CD4-positive, alpha-beta T cell (primary cell): ENCODE results near the gene KRTAP10-2. TPM values are rescaled to one million over a fixed set of nuclear protein-coding genes. Genes with fewer than 3 reads are reported as not detected.
A peak's percentile ranks its signal among the peaks of the same experiment; 100 is the strongest.

ENCODE experiments used
- ATAC-seq: fragments of 200-7000 bp; cut with Tn5 transposase; one replicate; pipeline ENCODE4 v1.10.0; 2022; ENCODE audit warnings: mild to moderate bottlenecking; ENCODE audit not compliant: poor library complexity
- CTCF ChIA-PET: fragments of 350-600 bp; sonication (Branson Sonifier 250); formaldehyde crosslinking; loops from one replicate; lab custom pipeline; 2021; ENCODE audit warnings: antibody characterized with exemption, inconsistent platforms; lab: Charles Lee
- POLR2A ChIA-PET: fragments of 350-600 bp; sonication (Branson Sonifier 250); formaldehyde crosslinking; loops from one replicate; lab custom pipeline; 2021; ENCODE audit warnings: antibody characterized with exemption, inconsistent platforms; lab: Charles Lee
- DNase-seq, 14 experiments: peaks; one replicate each; pipeline ENCODE4 v3.0.0-alpha.2; 2013 to 2020; ENCODE audit warnings: mixed read lengths in 2 of 14
- H3K27ac ChIP-seq, 2 donors: one replicate each; pipeline versions ENCODE4 v1.5.1 to v1.7.0; 2013; ENCODE audit warnings: low read length in 2 of 2, low read depth in 1 of 2, mild to moderate bottlenecking in 1 of 2
- H3K27me3 ChIP-seq, 2 experiments: 1 replicate in 1 of 2; 2 replicates in 1 of 2; pipeline versions ENCODE4 v1.6.1 to v1.7.0; 2013; ENCODE audit warnings: low read length in 2 of 2, control low read depth in 1 of 2, mild to moderate bottlenecking in 1 of 2, moderate library complexity in 1 of 2; ENCODE audit not compliant: insufficient read depth in 2 of 2, control insufficient read depth in 1 of 2
- H3K36me3 ChIP-seq: one replicate; pipeline ENCODE4 v1.6.1; 2013; ENCODE audit warnings: low read length, control low read depth; ENCODE audit not compliant: insufficient read depth
- H3K4me1 ChIP-seq: one replicate; pipeline ENCODE4 v1.6.1; 2013; ENCODE audit warnings: low read length, control low read depth; ENCODE audit not compliant: insufficient read depth
- H3K4me3 ChIP-seq: one replicate; pipeline ENCODE4 v1.5.1; 2013; ENCODE audit warnings: mild to moderate bottlenecking, low read length, moderate library complexity
- H3K9me3 ChIP-seq, 2 experiments: 1 replicate in 1 of 2; 2 replicates in 1 of 2; pipeline versions ENCODE4 v1.6.1 to v1.7.0; 2013; ENCODE audit warnings: low read length in 2 of 2, mild to moderate bottlenecking in 2 of 2, control low read depth in 1 of 2, moderate library complexity in 1 of 2; ENCODE audit not compliant: control insufficient read depth in 1 of 2, insufficient read depth in 1 of 2
- H3K27ac Mint-ChIP-seq: one replicate; pipeline ENCODE4 v1.8.0; 2020; ENCODE audit warnings: mixed read lengths
- H3K27me3 Mint-ChIP-seq: one replicate; pipeline ENCODE4 v1.8.0; 2021; ENCODE audit warnings: mixed read lengths
- H3K36me3 Mint-ChIP-seq: one replicate; pipeline ENCODE4 v1.8.0; 2021; ENCODE audit warnings: low read depth, mixed read lengths
- H3K4me1 Mint-ChIP-seq: one replicate; pipeline ENCODE4 v1.8.0; 2021; ENCODE audit warnings: low read depth, mixed read lengths
- H3K4me3 Mint-ChIP-seq: one replicate; pipeline ENCODE4 v1.8.0; 2020; ENCODE audit warnings: mild to moderate bottlenecking, mixed read lengths
- H3K9me3 Mint-ChIP-seq: one replicate; pipeline ENCODE4 v1.8.0; 2020; ENCODE audit warnings: mixed read lengths
- CTCF ChIP-seq: fragments of 200-600 bp; IDR thresholded peaks from one replicate; pipeline ENCODE4 v1.8.0; 2022; ENCODE audit warnings: antibody characterized with exemption, mild to moderate bottlenecking
- intact Hi-C, 2 experiments: fragments of 100-400 bp; cut with DNase I in 1 of 2; cut with micrococcal nuclease in 1 of 2; formaldehyde crosslinking; loops; one replicate each; pipeline versions ENCODE4 v1.15.1 to v1.9.0; 2023 to 2025; cut with DNase I, micrococcal nuclease
- total RNA-seq, 174 experiments: library from RNA in 2 of 174; stranded (reverse) in 2 of 174; gene quantifications; one replicate each; pipeline ENCODE4 v1.2.3 and lab custom pipeline; 2021 to 2026

Gene KRTAP10-2
- total RNA-seq, 2 experiments from 2014 or later: not detected

GRCh38 chr21:44510109-44510507 lies 41.2 kb downstream of the KRTAP10-2 start:
- no peak overlapping the region for H3K27ac ChIP-seq
- DNase-seq (no peak), ATAC-seq (peak; percentile 18)
- intact Hi-C loops: loop anchor here (1.0 to 5.0 kb wide), 5 partner anchors 232 to 427 kb away; no protein-coding TSS in a partner anchor
- no peaks in the 10 kb centered on the region for H3K9me3 ChIP-seq
- POLR2A ChIA-PET: interaction anchor here (0.6 to 1.9 kb wide), 6 partner anchors 109 to 417 kb away, joined by 3 to 14 read pairs (median 5); partner anchors contain the start of gene KRTAP12-3
- Mint-ChIP-seq H3K9me3 (no peaks in the 10 kb centered on the region), H3K27ac (no peak overlapping the region), H3K4me3 (no peak overlapping the region), H3K4me1 (no peaks in the 10 kb centered on the region), H3K36me3 (no peaks in the 10 kb centered on the region), H3K27me3 (no peaks in the 10 kb centered on the region)
- TF ChIP-seq CTCF: no peak
- no peaks in the 10 kb centered on the region for H3K36me3 ChIP-seq
- peak overlapping the region; percentile 41 for H3K4me3 ChIP-seq
- CTCF ChIA-PET: interaction anchor here (1.0 to 3.3 kb wide), 4 partner anchors 220 to 365 kb away, joined by 4 to 41 read pairs (median 16); no protein-coding TSS in a partner anchor
- H3K27me3 ChIP-seq: no peaks in the 10 kb centered on the region
- peaks cover 12% of the 10 kb centered on the region for H3K4me1 ChIP-seq

- H3K4me1 ChIP-seq: peaks cover 12% of the 10 kb centered on the region
- Mint-ChIP-seq H3K4me1 (no peaks in the 10 kb centered on the region), H3K27ac (no peak overlapping the region), H3K4me3 (no peak overlapping the region), H3K36me3 (no peaks in the 10 kb centered on the region), H3K27me3 (no peaks in the 10 kb centered on the region), H3K9me3 (no peaks in the 10 kb centered on the region)
- ATAC-seq: no peak
- H3K4me3 ChIP-seq: no peak overlapping the region
- POLR2A ChIA-PET: interaction anchor here (1.4 to 1.9 kb wide), 2 partner anchors 233 to 284 kb away, joined by 5 to 14 read pairs; no protein-coding TSS in a partner anchor
- CTCF ChIA-PET: interaction anchor here (1.0 to 3.3 kb wide), 3 partner anchors 221 to 284 kb away, joined by 4 to 41 read pairs (median 24); no protein-coding TSS in a partner anchor
- no peak for DNase-seq
- no peak for TF ChIP-seq CTCF
- no peaks in the 10 kb centered on the region for H3K9me3 ChIP-seq
- H3K36me3 ChIP-seq: no peaks in the 10 kb centered on the region
- no peaks in the 10 kb centered on the region for H3K27me3 ChIP-seq
- no peak overlapping the region for H3K27ac ChIP-seq
- intact Hi-C loops: loop anchor here in 1 of 2 experiments (10.0 kb wide), 1 partner anchor 615 kb away; no protein-coding TSS in a partner anchor
These were observed 41.8 kb downstream of the KRTAP10-2 start for GRCh38 chr21:44509539-44509938.

DNA sequence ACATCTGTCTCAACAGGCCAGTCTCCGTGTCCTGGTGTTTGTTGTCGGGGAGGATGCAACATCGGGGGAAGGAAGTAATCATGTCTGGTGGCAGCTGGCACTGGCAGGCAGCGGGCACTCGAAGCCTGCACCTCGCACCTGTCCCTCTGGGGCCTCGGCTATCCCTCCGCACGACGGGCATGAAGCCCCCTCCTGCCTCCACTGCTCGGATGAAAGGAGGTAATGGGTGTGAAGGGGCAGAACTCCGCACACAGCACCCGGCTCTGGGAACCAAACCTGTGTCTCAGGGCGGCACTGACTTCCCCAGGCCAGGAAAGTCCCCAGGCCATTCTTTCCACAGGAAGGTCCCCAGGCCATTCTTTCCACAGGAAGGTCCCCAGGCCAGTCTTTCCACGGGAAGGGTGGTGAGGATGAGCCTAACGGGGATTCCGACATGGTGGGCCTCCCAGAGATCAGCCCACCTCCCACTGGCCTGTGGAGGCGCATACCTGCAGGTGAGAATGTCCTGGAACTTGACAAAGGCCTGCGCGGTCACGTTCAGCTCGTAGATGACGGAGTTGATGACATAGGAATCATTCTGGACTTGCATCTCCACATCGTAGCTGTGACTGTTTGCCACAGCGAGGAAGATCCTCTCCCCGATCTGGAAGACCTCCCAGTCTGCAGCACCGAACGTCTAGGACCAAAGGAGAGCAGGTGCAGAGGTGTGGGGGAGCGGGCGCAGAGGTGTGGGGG lies 42.4 kb downstream of the KRTAP10-2 start:
- DNase-seq (no peak), ATAC-seq (no peak)
- no peaks in the 10 kb centered on the region for H3K27me3 Mint-ChIP-seq
- no peak overlapping the region for H3K4me3 Mint-ChIP-seq
- Histone ChIP-seq H3K27ac (no peak overlapping the region), H3K4me1 (peaks cover 16% of the 10 kb centered on the region), H3K36me3 (no peaks in the 10 kb centered on the region), H3K4me3 (no peak overlapping the region), H3K27me3 (no peaks in the 10 kb centered on the region), H3K9me3 (no peaks in the 10 kb centered on the region)
- intact Hi-C loops: loop anchor here in 1 of 2 experiments (10.0 kb wide), 1 partner anchor 616 kb away; no protein-coding TSS in a partner anchor
- CTCF ChIA-PET: interaction anchor here (2.9 to 3.3 kb wide), 2 partner anchors 233 to 285 kb away, joined by 24 to 41 read pairs; no protein-coding TSS in a partner anchor
- H3K4me1 Mint-ChIP-seq: no peaks in the 10 kb centered on the region
- no peak overlapping the region for H3K27ac Mint-ChIP-seq
- no peaks in the 10 kb centered on the region for H3K36me3 Mint-ChIP-seq
- no peak for TF ChIP-seq CTCF
- POLR2A ChIA-PET: no interaction called here
- H3K9me3 Mint-ChIP-seq: no peaks in the 10 kb centered on the region
